ENCODE results near the gene FAM193A.

The FAM193A gene

DNA sequence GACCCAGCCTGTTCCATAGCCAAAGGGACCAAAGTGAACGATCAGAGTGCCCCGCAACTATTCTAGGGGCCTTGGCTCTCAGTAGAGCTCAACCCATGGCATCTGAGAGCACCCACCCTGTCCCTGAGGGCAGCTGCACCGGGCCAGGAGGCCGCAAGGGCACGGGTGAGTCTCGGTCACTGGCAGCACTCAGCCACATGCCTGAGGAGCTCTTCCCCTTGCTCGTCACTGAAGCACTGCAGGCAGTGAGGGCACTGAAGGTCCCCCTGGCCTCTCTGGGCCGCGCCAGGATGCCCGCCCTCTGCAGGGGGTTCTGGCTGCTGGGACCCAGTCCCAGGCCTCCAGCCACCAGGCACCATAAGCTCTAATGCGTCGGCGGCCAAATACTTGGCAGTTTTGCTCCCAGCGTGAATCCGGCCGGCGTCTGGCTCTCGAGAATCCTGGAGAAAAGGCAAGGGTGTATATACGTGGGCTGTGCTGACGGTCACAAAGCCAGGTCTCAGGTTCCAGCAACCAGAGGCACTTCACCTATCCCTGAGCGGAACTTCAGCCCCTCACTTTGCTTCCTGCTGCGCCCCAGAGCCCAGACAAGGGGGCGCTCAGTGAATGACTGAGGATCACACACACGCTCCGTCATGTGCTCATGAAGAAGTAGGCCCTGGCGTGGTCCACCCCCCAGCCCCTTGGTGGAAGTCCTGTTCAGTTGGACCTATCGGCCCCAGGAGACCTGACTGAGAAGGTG lies 205.8 kb downstream of the FAM193A start:
- no peak for DNase-seq (ENCODE audit: low read depth)
- H3K4me3 ChIP-seq (ENCODE audit: control insufficient read depth, low read depth, low read length): no peak overlapping the region
- TF ChIP-seq, protein P1, sequence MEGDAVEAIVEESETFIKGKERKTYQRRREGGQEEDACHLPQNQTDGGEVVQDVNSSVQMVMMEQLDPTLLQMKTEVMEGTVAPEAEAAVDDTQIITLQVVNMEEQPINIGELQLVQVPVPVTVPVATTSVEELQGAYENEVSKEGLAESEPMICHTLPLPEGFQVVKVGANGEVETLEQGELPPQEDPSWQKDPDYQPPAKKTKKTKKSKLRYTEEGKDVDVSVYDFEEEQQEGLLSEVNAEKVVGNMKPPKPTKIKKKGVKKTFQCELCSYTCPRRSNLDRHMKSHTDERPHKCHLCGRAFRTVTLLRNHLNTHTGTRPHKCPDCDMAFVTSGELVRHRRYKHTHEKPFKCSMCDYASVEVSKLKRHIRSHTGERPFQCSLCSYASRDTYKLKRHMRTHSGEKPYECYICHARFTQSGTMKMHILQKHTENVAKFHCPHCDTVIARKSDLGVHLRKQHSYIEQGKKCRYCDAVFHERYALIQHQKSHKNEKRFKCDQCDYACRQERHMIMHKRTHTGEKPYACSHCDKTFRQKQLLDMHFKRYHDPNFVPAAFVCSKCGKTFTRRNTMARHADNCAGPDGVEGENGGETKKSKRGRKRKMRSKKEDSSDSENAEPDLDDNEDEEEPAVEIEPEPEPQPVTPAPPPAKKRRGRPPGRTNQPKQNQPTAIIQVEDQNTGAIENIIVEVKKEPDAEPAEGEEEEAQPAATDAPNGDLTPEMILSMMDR (conservative IDR thresholded peaks at IDR 0.05; ENCODE audit: control insufficient read depth, insufficient read depth, low read depth, low read length): no peak

DNA sequence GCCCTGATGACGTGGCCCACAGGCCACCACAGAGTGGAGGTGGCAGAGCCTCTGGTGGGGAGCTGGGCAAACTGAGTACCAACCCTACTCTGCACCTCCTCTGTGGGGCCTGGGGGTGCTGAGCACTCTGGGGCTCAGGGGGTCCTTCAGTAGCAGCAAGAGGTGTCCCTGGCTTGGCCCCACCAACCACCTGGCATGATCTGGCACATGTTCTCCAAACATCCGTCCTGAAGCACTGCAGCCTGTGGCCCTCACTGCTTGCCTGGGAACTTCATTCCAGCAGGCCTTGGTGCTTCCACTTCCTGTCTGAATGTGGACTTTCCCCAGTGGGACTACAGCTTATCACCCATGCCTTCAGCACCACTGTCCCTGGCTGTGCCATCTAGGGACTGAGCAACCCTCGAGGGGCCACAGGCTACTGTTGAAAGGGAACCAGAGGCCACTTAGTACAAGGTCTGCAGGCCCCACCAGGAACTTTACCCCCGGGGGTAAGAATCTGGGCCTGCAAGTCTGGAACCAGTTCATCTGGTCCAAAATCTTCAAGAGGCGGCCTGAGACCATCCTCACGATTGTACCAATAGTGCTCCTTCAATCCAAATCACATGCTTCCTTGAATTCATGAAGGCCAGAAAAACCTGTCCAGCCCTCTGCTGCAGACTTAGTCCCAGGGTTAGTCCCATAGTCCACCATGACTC lies 206.5 kb downstream of the FAM193A start:
- no peak overlapping the region for H3K4me3 ChIP-seq (ENCODE audit: control insufficient read depth, low read depth, low read length)
- TF ChIP-seq, protein P1 (conservative IDR thresholded peaks at IDR 0.05; ENCODE audit: control insufficient read depth, insufficient read depth, low read depth, low read length): no peak
- no peak for DNase-seq (ENCODE audit: low read depth)

DNA sequence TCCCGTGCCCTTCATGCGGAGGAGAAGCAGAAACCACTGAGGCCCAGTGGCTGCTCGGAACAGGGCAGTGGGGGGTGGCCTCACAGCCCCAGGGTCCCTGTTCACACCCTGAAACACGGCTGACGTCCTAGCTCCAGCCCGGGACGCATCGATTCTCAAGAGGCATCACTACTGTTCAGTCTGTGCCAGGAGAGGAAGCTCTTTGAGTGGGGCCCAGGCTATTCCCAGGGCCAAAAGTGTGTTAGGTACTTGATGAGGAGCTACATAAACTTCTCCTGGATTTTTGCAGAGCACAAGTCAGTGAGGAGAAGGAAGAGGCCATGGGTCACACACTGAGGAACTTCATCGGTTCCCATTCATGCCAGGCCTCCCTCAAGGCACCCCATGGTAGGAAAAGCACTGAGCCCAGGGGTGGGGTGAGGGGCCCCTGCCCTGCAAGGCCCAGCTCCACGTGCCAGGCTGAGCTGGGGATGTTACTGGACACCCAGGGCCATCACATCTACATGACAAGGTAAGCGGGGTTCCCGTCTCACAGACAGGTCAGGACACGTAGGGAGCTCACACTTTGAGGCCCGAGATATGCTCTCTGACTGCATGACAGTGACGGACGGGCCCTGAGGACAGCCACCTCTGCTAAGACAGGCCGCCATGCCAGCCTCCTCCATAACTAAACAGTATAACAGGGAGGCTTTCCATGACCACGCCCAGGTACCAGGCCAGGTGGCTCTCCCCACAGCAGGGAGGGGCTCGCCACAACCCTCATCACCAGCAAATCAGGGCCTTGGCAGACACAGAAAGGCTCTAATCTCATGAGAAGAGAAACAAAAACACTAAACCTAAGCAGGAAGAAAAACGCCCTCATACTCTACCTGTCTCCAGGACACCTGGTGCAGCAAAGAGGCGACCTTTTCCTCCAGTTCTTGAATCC lies 207.3 kb downstream of the FAM193A start:
- TF ChIP-seq, protein P1 (conservative IDR thresholded peaks at IDR 0.05; ENCODE audit: control insufficient read depth, insufficient read depth, low read depth, low read length): no peak
- no peak overlapping the region for H3K4me3 ChIP-seq (ENCODE audit: control insufficient read depth, low read depth, low read length)
- DNase-seq (ENCODE audit: low read depth): no peak

DNA sequence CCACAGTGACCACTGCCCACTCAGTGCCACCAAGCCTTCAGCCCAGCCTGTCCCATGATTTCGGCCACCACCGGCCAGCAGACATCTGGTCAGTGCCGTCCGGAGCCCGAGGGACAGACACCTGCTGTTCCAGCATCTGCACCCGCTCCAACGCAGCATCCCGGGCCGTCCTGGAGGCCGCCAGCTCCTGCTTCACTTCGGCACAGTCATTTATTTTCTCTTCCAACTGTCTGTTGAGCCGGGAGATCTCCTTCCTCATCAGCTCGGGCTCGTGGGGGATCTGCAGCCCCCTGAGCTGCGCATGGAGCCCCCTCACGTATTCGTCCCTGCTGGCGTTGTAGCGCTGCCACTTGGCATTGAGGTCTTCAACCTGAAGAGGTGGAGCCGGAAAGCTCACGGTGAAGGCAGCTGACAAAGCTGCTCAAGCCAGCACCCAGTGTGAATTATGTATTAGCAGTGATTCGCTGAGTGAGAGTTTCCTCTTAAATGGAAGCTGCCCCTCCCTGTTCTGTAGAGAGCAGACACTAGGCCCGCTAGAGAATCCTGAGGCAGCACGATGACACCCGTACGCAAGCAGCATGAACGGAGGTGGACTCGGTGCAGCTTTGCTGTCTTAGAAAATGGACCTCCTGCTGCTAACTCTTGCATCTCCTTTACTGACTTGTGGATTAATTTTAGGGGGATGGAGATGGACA lies 208.3 kb downstream of the FAM193A start:
- TF ChIP-seq, protein P1 (conservative IDR thresholded peaks at IDR 0.05; ENCODE audit: control insufficient read depth, insufficient read depth, low read depth, low read length): no peak
- DNase-seq (ENCODE audit: low read depth): no peak
- no peak overlapping the region for H3K4me3 ChIP-seq (ENCODE audit: control insufficient read depth, low read depth, low read length)

DNA sequence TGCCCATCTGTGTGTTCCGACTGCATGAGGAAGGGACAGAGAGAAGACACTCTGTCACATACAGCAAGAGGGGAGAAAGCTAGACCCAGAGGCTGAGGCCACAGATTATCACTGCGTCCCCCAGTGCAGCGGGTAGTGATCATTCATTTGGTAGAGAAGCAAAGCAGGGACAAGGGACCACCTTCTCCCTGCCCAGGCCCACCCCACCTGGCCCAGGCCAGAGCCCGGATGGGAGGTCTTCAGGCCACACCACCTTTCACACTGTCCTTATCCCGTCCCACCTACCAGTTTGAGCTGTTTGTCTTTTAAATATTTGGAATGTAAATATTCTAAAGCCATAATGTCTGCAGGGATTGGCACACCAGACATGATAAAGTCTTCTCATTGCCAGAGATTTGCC lies 209.1 kb downstream of the FAM193A start:
- no peak for DNase-seq (ENCODE audit: low read depth)
- TF ChIP-seq, protein P1 (conservative IDR thresholded peaks at IDR 0.05; ENCODE audit: control insufficient read depth, insufficient read depth, low read depth, low read length): no peak
- no peak overlapping the region for H3K4me3 ChIP-seq (ENCODE audit: control insufficient read depth, low read depth, low read length)

Data from fibroblast of mammary gland (primary cell).